CD4-positive, alpha-beta memory T cell (primary cell): ENCODE results near the gene SIGLEC5. TPM values are rescaled to one million over a fixed set of nuclear protein-coding genes. Genes with fewer than 3 reads are reported as not detected.
"Not testable (repeated sequence)": the region's sequence is repeated elsewhere in the genome, so short reads cannot be mapped to it uniquely, and the experiment has no call there.

ENCODE experiments used
- CTCF ChIA-PET: fragments of 350-600 bp; sonication (Branson Sonifier 250); formaldehyde crosslinking; loops from one replicate; lab custom pipeline; 2021; ENCODE audit warnings: inconsistent platforms; ENCODE audit not compliant: partially characterized antibody; lab: Charles Lee
- POLR2A ChIA-PET: fragments of 350-600 bp; sonication (Branson Sonifier 250); formaldehyde crosslinking; loops from one replicate; lab custom pipeline; 2021; ENCODE audit not compliant: partially characterized antibody; lab: Charles Lee
- DNase-seq, 5 donors: peaks; one replicate each; pipeline versions ENCODE4 v3.0.0 to v3.0.0-alpha.2; 2020 to 2022; ENCODE audit warnings: mixed read lengths in 1 of 5
- H3K27ac ChIP-seq: one replicate; pipeline ENCODE4 v1.7.0; 2013; ENCODE audit warnings: low read depth, low read length
- H3K27me3 ChIP-seq: 2 replicates; pipeline ENCODE4 v1.7.0; 2013; ENCODE audit warnings: mild to moderate bottlenecking, low read length, moderate library complexity; ENCODE audit not compliant: insufficient read depth
- H3K36me3 ChIP-seq: 2 replicates; pipeline ENCODE4 v1.7.0; 2013; ENCODE audit warnings: mild to moderate bottlenecking, low read length, moderate library complexity; ENCODE audit not compliant: insufficient read depth
- H3K4me1 ChIP-seq: 2 replicates; pipeline ENCODE4 v1.7.0; 2013; ENCODE audit warnings: mild to moderate bottlenecking, low read length, moderate library complexity; ENCODE audit not compliant: insufficient read depth
- H3K4me3 ChIP-seq, 2 donors: one replicate each; pipeline ENCODE4 v1.7.0; 2013; ENCODE audit warnings: low read length in 2 of 2, mild to moderate bottlenecking in 1 of 2
- H3K9me3 ChIP-seq, 2 donors: one replicate each; pipeline ENCODE4 v1.7.0; 2013; ENCODE audit warnings: low read length in 2 of 2, control low read depth in 1 of 2; ENCODE audit not compliant: control insufficient read depth in 1 of 2
- H3K27ac Mint-ChIP-seq, 7 donors: one replicate each; pipeline ENCODE4 v1.8.0; 2020 to 2021; ENCODE audit warnings: mixed read lengths in 7 of 7, mild to moderate bottlenecking in 6 of 7, inconsistent platforms in 3 of 7, moderate library complexity in 3 of 7
- H3K27me3 Mint-ChIP-seq, 2 donors: one replicate each; pipeline ENCODE4 v1.8.0; 2020 to 2021; ENCODE audit warnings: mixed read lengths in 2 of 2
- H3K36me3 Mint-ChIP-seq, 2 donors: one replicate each; pipeline ENCODE4 v1.8.0; 2020 to 2021; ENCODE audit warnings: mixed read lengths in 2 of 2, inconsistent platforms in 1 of 2, mild to moderate bottlenecking in 1 of 2
- H3K4me1 Mint-ChIP-seq, 4 donors: one replicate each; pipeline ENCODE4 v1.8.0; 2020 to 2021; ENCODE audit warnings: mixed read lengths in 4 of 4, mild to moderate bottlenecking in 1 of 4
- H3K4me3 Mint-ChIP-seq, 8 donors: one replicate each; pipeline ENCODE4 v1.8.0; 2020 to 2021; ENCODE audit warnings: mixed read lengths in 8 of 8, mild to moderate bottlenecking in 7 of 8, moderate library complexity in 6 of 8, inconsistent platforms in 3 of 8
- H3K9me3 Mint-ChIP-seq, 8 donors: one replicate each; pipeline ENCODE4 v1.8.0; 2020 to 2021; ENCODE audit warnings: mixed read lengths in 8 of 8, mild to moderate bottlenecking in 5 of 8, inconsistent platforms in 3 of 8, moderate library complexity in 1 of 8
- intact Hi-C: fragments of 100-400 bp; cut with micrococcal nuclease; formaldehyde crosslinking; loops from one replicate; pipeline ENCODE4 v1.15.1; 2023
- polyA plus RNA-seq, 2 donors: library from polyadenylated mRNA; unstranded; fragments of 300-500 nt; fragmentation: Illumina TruSeq; gene quantifications; one replicate each; pipeline ENCODE4 v1.2.3, GENCODE V29; 2021
- total RNA-seq, 2 experiments: library from RNA; stranded (reverse); gene quantifications; one replicate each; pipeline ENCODE4 v1.2.3, GENCODE V29; 2021

Gene SIGLEC5
- total and polyA plus RNA-seq, 4 experiments from 2014 or later, result not detected

- peak in 4 of 5 donors; percentile 13 to 56 (median 24) for DNase-seq
- H3K27ac ChIP-seq, result no peak overlapping the region
Observed at GRCh38 chr19:51660975-51661600, 30.9 kb upstream of the SIGLEC5 start.

GRCh38 chr19:51654783-51655182, 24.6 kb upstream of the SIGLEC5 start:
- DNase-seq, result no peak
- Histone ChIP-seq H3K36me3 (no peaks in the 10 kb centered on the region), H3K4me3 (no peak overlapping the region), H3K4me1 (peaks cover 3% of the 10 kb centered on the region), H3K27me3 (no peaks in the 10 kb centered on the region), H3K9me3 (no peaks in the 10 kb centered on the region), H3K27ac (no peak overlapping the region)
- Mint-ChIP-seq H3K4me3 (no peak overlapping the region), H3K27ac (no peak overlapping the region), H3K9me3 (peaks cover 0 to 3% (median 0%) of the 10 kb centered on the region in 8 donors), H3K27me3 (peaks cover 13 to 23% of the 10 kb centered on the region in 2 donors), H3K36me3 (no peaks in the 10 kb centered on the region), H3K4me1 (peaks cover 5 to 6% (median 6%) of the 10 kb centered on the region in 4 donors)
- intact Hi-C loops, result no loop called here
- ChIA-PET POLR2A (no interaction called here), CTCF (interaction anchor here (1.0 to 1.7 kb wide), 5 partner anchors 11 to 314 kb away, joined by 3 to 5 read pairs (median 3); no protein-coding TSS in a partner anchor)

More at GRCh38 chr19:51660975-51661600, 30.9 kb upstream of the SIGLEC5 start:
- H3K4me1 ChIP-seq, result peaks cover 3% of the 10 kb centered on the region
- H3K36me3 Mint-ChIP-seq, result no peaks in the 10 kb centered on the region
- peaks cover 0 to 5% (median under 1%) of the 10 kb centered on the region in 8 donors for H3K9me3 Mint-ChIP-seq
- peaks cover 5 to 6% (median 6%) of the 10 kb centered on the region in 4 donors for H3K4me1 Mint-ChIP-seq
- ChIA-PET POLR2A (no interaction called here), CTCF (interaction anchor here (0.8 to 4.6 kb wide), 7 partner anchors 9 to 156 kb away, joined by 3 to 29 read pairs (median 3); no protein-coding TSS in a partner anchor)
- intact Hi-C loops, result no loop called here
- no peaks in the 10 kb centered on the region for H3K27me3 ChIP-seq
- no peak overlapping the region for H3K4me3 ChIP-seq
- no peaks in the 10 kb centered on the region for H3K36me3 ChIP-seq
- H3K27me3 Mint-ChIP-seq, result peaks cover 20 to 26% of the 10 kb centered on the region in 2 donors
- no peak overlapping the region for H3K4me3 Mint-ChIP-seq
- no peak overlapping the region for H3K27ac Mint-ChIP-seq
- no peaks in the 10 kb centered on the region for H3K9me3 ChIP-seq

- no peak for DNase-seq
- Histone ChIP-seq H3K4me3 (no peak overlapping the region), H3K9me3 (no peaks in the 10 kb centered on the region), H3K27me3 (no peaks in the 10 kb centered on the region), H3K27ac (no peak overlapping the region), H3K36me3 (no peaks in the 10 kb centered on the region), H3K4me1 (peaks cover 3% of the 10 kb centered on the region)
- H3K27me3 Mint-ChIP-seq, result peaks cover 17 to 30% of the 10 kb centered on the region in 2 donors
- H3K36me3 Mint-ChIP-seq, result no peaks in the 10 kb centered on the region
- H3K4me1 Mint-ChIP-seq, result peaks cover 5 to 6% (median 6%) of the 10 kb centered on the region in 4 donors
- ChIA-PET CTCF (interaction anchor here (0.6 kb wide), 1 partner anchor 44 kb away, joined by 3 read pairs; no protein-coding TSS in a partner anchor), POLR2A (no interaction called here)
- H3K27ac Mint-ChIP-seq, result no peak overlapping the region
- peaks cover 0 to 3% (median 0%) of the 10 kb centered on the region in 8 donors for H3K9me3 Mint-ChIP-seq
- intact Hi-C loops, result no loop called here
- H3K4me3 Mint-ChIP-seq, result no peak overlapping the region
Observed at GRCh38 chr19:51653162-51653561, 23.0 kb upstream of the SIGLEC5 start.

- CTCF ChIA-PET, result no interaction called here
Observed at GRCh38 chr19:51652266-51652665, 22.1 kb upstream of the SIGLEC5 start.

GRCh38 chr19:51651216-51651846, 21.1 kb upstream of the SIGLEC5 start:
- H3K4me3 Mint-ChIP-seq, result no peak overlapping the region
- H3K4me3 ChIP-seq, result no peak overlapping the region
- no peaks in the 10 kb centered on the region for H3K36me3 Mint-ChIP-seq
- no peak overlapping the region for H3K27ac ChIP-seq
- POLR2A ChIA-PET, result no interaction called here
- DNase-seq, result no peak
- H3K9me3 ChIP-seq, result no peaks in the 10 kb centered on the region
- H3K27me3 Mint-ChIP-seq, result peaks cover 17 to 25% of the 10 kb centered on the region in 2 donors
- no peaks in the 10 kb centered on the region for H3K36me3 ChIP-seq
- intact Hi-C loops, result no loop called here
- H3K27me3 ChIP-seq, result no peaks in the 10 kb centered on the region
- no peaks in the 10 kb centered on the region for H3K4me1 Mint-ChIP-seq
- no peaks in the 10 kb centered on the region for H3K4me1 ChIP-seq
- H3K9me3 Mint-ChIP-seq, result peaks cover 0 to 3% (median 0%) of the 10 kb centered on the region in 8 donors
- H3K27ac Mint-ChIP-seq, result no peak overlapping the region
- CTCF ChIA-PET, result no interaction called here

More at GRCh38 chr19:51652266-51652665, 22.1 kb upstream of the SIGLEC5 start:
- H3K4me1 Mint-ChIP-seq, result peaks cover 5 to 6% (median 6%) of the 10 kb centered on the region in 4 donors
- H3K27ac Mint-ChIP-seq, result no peak overlapping the region
- intact Hi-C loops, result no loop called here
- H3K27ac ChIP-seq, result no peak overlapping the region
- H3K36me3 ChIP-seq, result no peaks in the 10 kb centered on the region
- peaks cover 3% of the 10 kb centered on the region for H3K4me1 ChIP-seq
- peaks cover 0 to 3% (median 0%) of the 10 kb centered on the region in 8 donors for H3K9me3 Mint-ChIP-seq
- no peaks in the 10 kb centered on the region for H3K27me3 ChIP-seq
- H3K4me3 ChIP-seq, result no peak overlapping the region
- H3K27me3 Mint-ChIP-seq, result peaks cover 19 to 30% of the 10 kb centered on the region in 2 donors
- H3K4me3 Mint-ChIP-seq, result no peak overlapping the region
- H3K9me3 ChIP-seq, result no peaks in the 10 kb centered on the region
- H3K36me3 Mint-ChIP-seq, result no peaks in the 10 kb centered on the region
- POLR2A ChIA-PET, result no interaction called here
- DNase-seq, result no peak

GRCh38 chr19:51647318-51647717, 17.1 kb upstream of the SIGLEC5 start:
- no peak overlapping the region for H3K4me3 ChIP-seq
- POLR2A ChIA-PET, result no interaction called here
- Mint-ChIP-seq H3K9me3 (peaks cover 0 to 2% (median 0%) of the 10 kb centered on the region in 8 donors), H3K27me3 (peaks cover 23 to 29% of the 10 kb centered on the region in 2 donors), H3K36me3 (no peaks in the 10 kb centered on the region), H3K4me1 (peaks cover 0 to 2% (median 0%) of the 10 kb centered on the region in 4 donors), H3K4me3 (no peak overlapping the region), H3K27ac (no peak overlapping the region)
- H3K27ac ChIP-seq, result no peak overlapping the region
- no peaks in the 10 kb centered on the region for H3K27me3 ChIP-seq
- intact Hi-C loops, result no loop called here
- H3K4me1 ChIP-seq, result no peaks in the 10 kb centered on the region
- H3K9me3 ChIP-seq, result no peaks in the 10 kb centered on the region
- CTCF ChIA-PET, result interaction anchor here (3.0 kb wide), 1 partner anchor 11 kb away, joined by 18 read pairs; no protein-coding TSS in a partner anchor
- DNase-seq, result no peak
- no peaks in the 10 kb centered on the region for H3K36me3 ChIP-seq

GRCh38 chr19:51646730-51647129, 16.5 kb upstream of the SIGLEC5 start, which contains the start of gene SIGLEC14:
SIGLEC14 (minus strand) TSS chr19:51646825; CDS start chr19:51646759, 66 bp downstream.
- H3K27me3 ChIP-seq, H3K4me3 ChIP-seq, H3K27ac Mint-ChIP-seq, intact Hi-C loops, H3K9me3 ChIP-seq, H3K4me3 Mint-ChIP-seq, H3K4me1 ChIP-seq, H3K36me3 Mint-ChIP-seq, DNase-seq, H3K36me3 ChIP-seq, H3K9me3 Mint-ChIP-seq, H3K27ac ChIP-seq, POLR2A ChIA-PET, H3K4me1 Mint-ChIP-seq: not testable (repeated sequence)
- CTCF ChIA-PET, result interaction anchor here (3.0 kb wide), 1 partner anchor 12 kb away, joined by 18 read pairs; no protein-coding TSS in a partner anchor
- peaks cover 23 to 28% of the 10 kb centered on the region in 2 donors for H3K27me3 Mint-ChIP-seq
